ENCODE data around the gene TMEM185A.
"Not testable (repeated sequence)": the region's sequence is repeated elsewhere in the genome, so short reads cannot be mapped to it uniquely, and the experiment has no call there.

GRCh38 chrX:149605248-149605885 is 26.2 kb downstream of the TMEM185A start:
- not testable (repeated sequence) for TF ChIP-seq POLR2AphosphoS5, POLR2A (IDR thresholded peaks at IDR 0.05; ENCODE audit: low read depth, low read length)

All from GM12892 (cell line).